AG09309 (cell line): Measurements from ENCODE around the gene MBD4.

Experiments
- DNase-seq: peaks from one replicate; pipeline ENCODE4 v3.0.0-alpha.2; 2010; ENCODE audit warnings: low read depth
- H3K4me3 ChIP-seq: 2 replicates; pipeline ENCODE4 v1.5.1; 2011; ENCODE audit warnings: mild to moderate bottlenecking, low read depth, low read length, moderate library complexity; ENCODE audit not compliant: control insufficient read depth
- CTCF ChIP-seq: IDR thresholded peaks from 2 replicates; pipeline ENCODE4 v1.5.1; 2011; ENCODE audit warnings: mild to moderate bottlenecking, low read depth, low read length, inconsistent platforms; ENCODE audit not compliant: insufficient read depth, control insufficient read depth; ENCODE audit errors: missing control alignments

Gene MBD4

GRCh38 chr3:129433565-129433964 is 6.2 kb downstream of the MBD4 start:
- H3K4me3 ChIP-seq, result no peak overlapping the region
- DNase-seq, result no peak
- no peak for TF ChIP-seq CTCF

GRCh38 chr3:129432671-129433070 is 7.1 kb downstream of the MBD4 start:
- H3K4me3 ChIP-seq, result no peak overlapping the region
- DNase-seq, result no peak
- TF ChIP-seq CTCF, result no peak

- no peak overlapping the region for H3K4me3 ChIP-seq
- DNase-seq, result no peak
- TF ChIP-seq CTCF, result no peak
Observed at GRCh38 chr3:129432036-129432435, 7.7 kb downstream of the MBD4 start.

- TF ChIP-seq CTCF, result no peak
- DNase-seq, result no peak
Observed at GRCh38 chr3:129429602-129430001, 10.1 kb downstream of the MBD4 start.

GRCh38 chr3:129429080-129429451 is 10.7 kb downstream of the MBD4 start:
- TF ChIP-seq CTCF, result no peak
- H3K4me3 ChIP-seq, result no peak overlapping the region
- no peak for DNase-seq

More at GRCh38 chr3:129429602-129430001, 10.1 kb downstream of the MBD4 start:
- no peak overlapping the region for H3K4me3 ChIP-seq

- peak; percentile 2 for TF ChIP-seq CTCF
Observed at GRCh38 chr3:129428376-129429079, 11.2 kb downstream of the MBD4 start, which contains the start of gene EFCAB12. EFCAB12 (minus strand) TSS chr3:129428636; CDS start chr3:129428488, 148 bp downstream.

More at GRCh38 chr3:129428376-129429079, 11.2 kb downstream of the MBD4 start, which contains the start of gene EFCAB12:
- DNase-seq, result peak; percentile 72
- H3K4me3 ChIP-seq, result peak within 1 kb of the TSS; percentile 64
